ENCODE results near the gene FOXRED1.

- TF ChIP-seq CTCF (IDR thresholded peaks at IDR 0.05) (peak in 3 of 4 experiments; percentile 20 to 57 (median 24)), POLR2A (IDR thresholded peaks at IDR 0.05) (peak; percentile 60 to 71), EP300 (IDR thresholded peaks at IDR 0.05) (no peak), POLR2AphosphoS5 (IDR thresholded peaks at IDR 0.05) (peak; percentile 76)
Measured at GRCh38 chr11:126282736-126283591, 14.0 kb downstream of the FOXRED1 start, which contains the start of gene TIRAP.

Measured in gastroesophageal sphincter (tissue), 3 donors.